ENCODE results near the gene COMT.

Gene COMT

GRCh38 chr22:20014526-20015186, 73.1 kb downstream of the COMT start:
- no peak for DNase-seq

- DNase-seq = no peak
Measured at GRCh38 chr22:20015187-20015625, 73.6 kb downstream of the COMT start.

- DNase-seq = peak; percentile 17 to 33
Measured at GRCh38 chr22:20015971-20016733, 74.6 kb downstream of the COMT start.

GRCh38 chr22:20016734-20017621, 75.4 kb downstream of the COMT start, which contains the start of gene ARVCF:
Gene ARVCF, minus strand, starts transcription at chr22:20016823. Its CDS starts 26,029 bp downstream, at chr22:19990794.
- DNase-seq = peak; percentile 89 to 90

- no peak for DNase-seq
Measured at GRCh38 chr22:20017622-20017958, 76.0 kb downstream of the COMT start.

- no peak for DNase-seq
Measured at GRCh38 chr22:20018001-20018400, 76.4 kb downstream of the COMT start.

Data from activated CD4-positive, alpha-beta T cell treated with anti-CD3 and anti-CD28 coated beads for 4 hours (primary cell).